A673 (cell line): Measurements from ENCODE around the gene UBXN10. TPM values are rescaled to one million over a fixed set of nuclear protein-coding genes. Genes with fewer than 3 reads are reported as not detected.

Experiments
- BruUV-seq: library from RNA; stranded (reverse); fragments of 400-500 nt; replicated peaks from 2 replicates; lab custom pipeline; 2021; lab: Mats Ljungman, UMichigan
- CTCF ChIA-PET: fragments of 300-600 bp; sonication (Branson Sonifier 250); formaldehyde crosslinking; loops from one replicate; lab custom pipeline; 2022; ENCODE audit warnings: antibody characterized with exemption; lab: Charles Lee
- POLR2A ChIA-PET: fragments of 300-600 bp; sonication (Branson Sonifier 250); formaldehyde crosslinking; loops from one replicate; lab custom pipeline; 2022; ENCODE audit warnings: antibody characterized with exemption; ENCODE audit not compliant: low non-redundant PET; lab: Charles Lee
- DNase-seq: peaks from one replicate; pipeline ENCODE4 v3.0.0-alpha.2; 2015; ENCODE audit warnings: low spot score
- H3K27ac ChIP-seq: fragments of 200-600 bp; sonication (generic); 2 replicates; pipeline ENCODE4 v1.5.1; 2016; ENCODE audit warnings: mixed run types, low read depth, mild to moderate bottlenecking, mixed read lengths, antibody characterized with exemption, low read length; ENCODE audit not compliant: poor library complexity, severe bottlenecking
- H3K27me3 ChIP-seq: fragments of 200-600 bp; sonication (generic); replicated peaks from 2 replicates; pipeline ENCODE4 v1.6.1; 2017; ENCODE audit warnings: mixed run types, low read depth, mild to moderate bottlenecking, mixed read lengths, antibody characterized with exemption, low read length; ENCODE audit not compliant: insufficient read depth, poor library complexity
- H3K36me3 ChIP-seq: fragments of 200-600 bp; sonication (generic); 2 replicates; pipeline ENCODE4 v1.6.1; 2016; ENCODE audit warnings: mixed run types, mild to moderate bottlenecking, mixed read lengths, antibody characterized with exemption, low read length; ENCODE audit not compliant: insufficient read depth, poor library complexity, severe bottlenecking
- H3K4me1 ChIP-seq: fragments of 200-600 bp; sonication (generic); 2 replicates; pipeline ENCODE4 v1.6.1; 2017; ENCODE audit warnings: mixed run types, mild to moderate bottlenecking, mixed read lengths, antibody characterized with exemption, low read length; ENCODE audit not compliant: insufficient read depth, poor library complexity, severe bottlenecking
- H3K4me3 ChIP-seq: fragments of 200-600 bp; sonication (generic); 2 replicates; pipeline ENCODE4 v1.5.1; 2016; ENCODE audit warnings: low read depth, mixed run types, mild to moderate bottlenecking, mixed read lengths, low read length; ENCODE audit not compliant: poor library complexity, severe bottlenecking
- H3K9me3 ChIP-seq: fragments of 200-600 bp; sonication (generic); 2 replicates; pipeline ENCODE4 v1.6.1; 2016; ENCODE audit warnings: mixed run types, low read depth, mild to moderate bottlenecking, mixed read lengths, antibody characterized with exemption, low read length; ENCODE audit not compliant: poor library complexity, severe bottlenecking
- CTCF ChIP-seq: fragments of 300-800, 200-600 bp; sonication (generic); conservative IDR thresholded peaks from 2 replicates; pipeline ENCODE4 v1.5.1; 2017; ENCODE audit warnings: low read depth, mild to moderate bottlenecking, antibody characterized with exemption, low read length, moderate library complexity, mixed read lengths
- EZH2 ChIP-seq: fragments of 200-600 bp; sonication (generic); IDR thresholded peaks from 2 replicates; pipeline ENCODE4 v1.6.1; 2017; ENCODE audit warnings: borderline replicate concordance, low read depth, mild to moderate bottlenecking, mixed read lengths, antibody characterized with exemption, low read length; ENCODE audit not compliant: poor library complexity, severe bottlenecking
- intact Hi-C: fragments of 100-400 bp; cut with micrococcal nuclease; formaldehyde crosslinking; loops from one replicate; pipeline ENCODE4 v1.10.0; 2022; ENCODE audit not compliant: unreplicated experiment
- total RNA-seq: library from RNA; stranded (reverse); gene quantifications from 2 replicates; pipeline ENCODE4 v1.2.3, GENCODE V29; 2021

The UBXN10 gene
- total RNA-seq, 1 experiment from 2014 or later: not detected

- peaks cover 57% of the 10 kb centered on the region for H3K27me3 ChIP-seq
- no peak overlapping the region for H3K27ac ChIP-seq
- POLR2A ChIA-PET: no interaction called here
- no TSS peak for BruUV-seq
- H3K36me3 ChIP-seq: no peaks in the 10 kb centered on the region
- H3K4me1 ChIP-seq: no peaks in the 10 kb centered on the region
- DNase-seq: no peak
- intact Hi-C loops: no loop called here
- CTCF ChIA-PET: no interaction called here
- no peaks in the 10 kb centered on the region for H3K9me3 ChIP-seq
- TF ChIP-seq EZH2 (no peak), CTCF (peak; percentile 27; the same call in 1 of the 2 replicates)
- H3K4me3 ChIP-seq: no peak overlapping the region
These were observed 57.1 kb downstream of the UBXN10 start for GRCh38 chr1:20242890-20243479.

Other genes with a start within 250 kb of the UBXN10 start
- gene PLA2G2A, start 206.5 kb upstream of the UBXN10 start, total RNA-seq: not detected in 2 replicates
- gene PLA2G5, start 115.9 kb upstream of the UBXN10 start, total RNA-seq: not detected in 2 replicates
- not detected in 2 replicates for gene PLA2G2D, start 66.6 kb upstream of the UBXN10 start, total RNA-seq
- gene PLA2G2F, start 46.8 kb upstream of the UBXN10 start, total RNA-seq: not detected in 2 replicates
- gene PLA2G2C, start 422 bp downstream of the UBXN10 start, total RNA-seq: not detected in 2 replicates
- gene VWA5B1, start 104.8 kb downstream of the UBXN10 start, total RNA-seq: not detected in 2 replicates